ENCODE measurements around the gene ROGDI.

The ROGDI gene

GRCh38 chr16:4814542-4815173 is 12.2 kb upstream of the ROGDI start:
- DNase-seq (ENCODE audit: insufficient read length, low spot score) (no peak), FAIRE-seq (no peak)

- FAIRE-seq (no peak), DNase-seq (ENCODE audit: insufficient read length, low spot score) (no peak)
Observed at GRCh38 chr16:4814046-4814445, 11.6 kb upstream of the ROGDI start.

GRCh38 chr16:4813251-4814003 is 11.0 kb upstream of the ROGDI start:
- FAIRE-seq (no peak), DNase-seq (ENCODE audit: insufficient read length, low spot score) (no peak)

- no peak for FAIRE-seq
Observed at GRCh38 chr16:4811773-4812172, 9.3 kb upstream of the ROGDI start.

GRCh38 chr16:4811242-4811641 is 8.8 kb upstream of the ROGDI start:
- DNase-seq (ENCODE audit: insufficient read length, low spot score) (no peak), FAIRE-seq (no peak)

More at GRCh38 chr16:4811773-4812172, 9.3 kb upstream of the ROGDI start:
- no peak for DNase-seq (ENCODE audit: insufficient read length, low spot score)

GRCh38 chr16:4806280-4806679 is 3.8 kb upstream of the ROGDI start:
- FAIRE-seq, result no peak
- no peak for DNase-seq (ENCODE audit: insufficient read length, low spot score)

GRCh38 chr16:4805231-4805630 is 2.8 kb upstream of the ROGDI start:
- DNase-seq (ENCODE audit: insufficient read length, low spot score), result no peak
- no peak for FAIRE-seq

GRCh38 chr16:4803898-4804762 is 1.7 kb upstream of the ROGDI start:
- DNase-seq (ENCODE audit: insufficient read length, low spot score), result no peak

GRCh38 chr16:4803401-4803844 is 990 bp upstream of the ROGDI start:
- FAIRE-seq (no peak), DNase-seq (ENCODE audit: insufficient read length, low spot score) (no peak)

More at GRCh38 chr16:4803898-4804762, 1.7 kb upstream of the ROGDI start:
- no peak for FAIRE-seq

GRCh38 chr16:4802659-4803287 is 340 bp upstream of the ROGDI start:
- FAIRE-seq (peak; percentile 92), DNase-seq (ENCODE audit: insufficient read length, low spot score) (peak; percentile 94)

GRCh38 chr16:4801051-4801961 is 1.1 kb downstream of the ROGDI start:
- DNase-seq (ENCODE audit: insufficient read length, low spot score) (no peak), FAIRE-seq (no peak)

- FAIRE-seq, result peak; percentile 79
- DNase-seq (ENCODE audit: insufficient read length, low spot score), result peak; percentile 46
Observed at GRCh38 chr16:4800290-4801041, 2.0 kb downstream of the ROGDI start.

GRCh38 chr16:4799171-4799855 is 3.1 kb downstream of the ROGDI start:
- DNase-seq (ENCODE audit: insufficient read length, low spot score), result no peak
- FAIRE-seq, result no peak

GRCh38 chr16:4798456-4798855 is 4.0 kb downstream of the ROGDI start:
- FAIRE-seq (no peak), DNase-seq (ENCODE audit: insufficient read length, low spot score) (no peak)

- no peak for DNase-seq (ENCODE audit: insufficient read length, low spot score)
Observed at GRCh38 chr16:4797805-4798252, 4.6 kb downstream of the ROGDI start.

GRCh38 chr16:4796982-4797804 is 5.2 kb downstream of the ROGDI start:
- FAIRE-seq (no peak), DNase-seq (ENCODE audit: insufficient read length, low spot score) (no peak)

More at GRCh38 chr16:4797805-4798252, 4.6 kb downstream of the ROGDI start:
- FAIRE-seq, result no peak

- no peak for FAIRE-seq
- no peak for DNase-seq (ENCODE audit: insufficient read length, low spot score)
Observed at GRCh38 chr16:4795828-4796572, 6.4 kb downstream of the ROGDI start.

Data from GM19239 (cell line).